ENCODE measurements around the gene CD2AP. TPM values are rescaled to one million over a fixed set of nuclear protein-coding genes. Genes with fewer than 3 reads are reported as not detected.
"Not testable (repeated sequence)": the region's sequence is repeated elsewhere in the genome, so short reads cannot be mapped to it uniquely, and the experiment has no call there.

CD2AP gene
- total and polyA plus RNA-seq, 4 donors = 5.7 to 22.4 (median 11.5) TPM

DNA sequence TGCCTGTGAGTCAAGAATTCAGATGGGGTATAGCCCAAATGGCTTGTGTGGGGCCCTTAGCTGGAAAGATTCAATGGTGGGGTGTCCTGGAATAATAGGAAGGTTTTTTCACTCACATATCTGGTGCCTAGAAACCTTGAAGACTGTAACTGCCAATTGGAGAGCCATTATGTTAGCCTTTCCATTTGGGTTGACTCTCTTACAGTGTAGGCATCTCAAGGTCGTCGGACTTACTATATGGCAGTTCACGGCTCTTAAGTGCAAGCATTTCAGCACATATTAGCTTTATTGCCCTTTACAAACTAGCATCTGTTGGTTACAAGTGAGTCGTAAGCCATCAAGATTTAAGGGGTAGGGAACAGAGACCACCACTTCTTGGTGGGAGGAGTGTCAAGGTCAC lies 74.1 kb downstream of the CD2AP start:
- WGBS = 97% methylated on average over 4 of the region's 4 CpGs
- Histone ChIP-seq H3K27ac (ENCODE audit: low read depth in 1 of 2, low read length in 2 of 2) (no peak overlapping the region), H3K9me3 (ENCODE audit: control insufficient read depth in 4 of 4, low read length in 3 of 4) (no peaks in the 10 kb centered on the region), H3K9ac (ENCODE audit: low read depth in 1 of 2, low read length in 2 of 2) (no peak overlapping the region), H3K36me3 (ENCODE audit: control insufficient read depth in 4 of 4, insufficient read depth in 3 of 4, low read depth in 1 of 4, low read length in 3 of 4) (peaks cover 0 to 2% (median under 1%) of the 10 kb centered on the region in 4 donors), H3K27me3 (ENCODE audit: control insufficient read depth in 4 of 4, insufficient read depth in 4 of 4, low read length in 3 of 4) (no peaks in the 10 kb centered on the region), H3K4me3 (ENCODE audit: low read depth in 1 of 3, low read length in 3 of 3) (no peak overlapping the region), H3K4me1 (ENCODE audit: control insufficient read depth in 4 of 4, insufficient read depth in 4 of 4, low read length in 3 of 4) (no peaks in the 10 kb centered on the region)
- TF ChIP-seq CTCF (IDR thresholded peaks at IDR 0.05; ENCODE audit: low read depth, low read length, missing input control) (no peak), MAX (IDR thresholded peaks at IDR 0.05) (no peak), TAF1 (conservative IDR thresholded peaks at IDR 0.05) (no peak), JUND (IDR thresholded peaks at IDR 0.05) (no peak), HNF4G (IDR thresholded peaks at IDR 0.05) (no peak), RXRA (IDR thresholded peaks at IDR 0.05) (no peak), EGR1 (IDR thresholded peaks at IDR 0.05; ENCODE audit: low read depth in 2 of 2) (no peak), FOXA1 (IDR thresholded peaks at IDR 0.05) (no peak), REST (IDR thresholded peaks at IDR 0.05) (no peak), SP1 (IDR thresholded peaks at IDR 0.05) (no peak), FOXA2 (IDR thresholded peaks at IDR 0.05) (no peak)
- TF ChIP-seq, protein P1, sequence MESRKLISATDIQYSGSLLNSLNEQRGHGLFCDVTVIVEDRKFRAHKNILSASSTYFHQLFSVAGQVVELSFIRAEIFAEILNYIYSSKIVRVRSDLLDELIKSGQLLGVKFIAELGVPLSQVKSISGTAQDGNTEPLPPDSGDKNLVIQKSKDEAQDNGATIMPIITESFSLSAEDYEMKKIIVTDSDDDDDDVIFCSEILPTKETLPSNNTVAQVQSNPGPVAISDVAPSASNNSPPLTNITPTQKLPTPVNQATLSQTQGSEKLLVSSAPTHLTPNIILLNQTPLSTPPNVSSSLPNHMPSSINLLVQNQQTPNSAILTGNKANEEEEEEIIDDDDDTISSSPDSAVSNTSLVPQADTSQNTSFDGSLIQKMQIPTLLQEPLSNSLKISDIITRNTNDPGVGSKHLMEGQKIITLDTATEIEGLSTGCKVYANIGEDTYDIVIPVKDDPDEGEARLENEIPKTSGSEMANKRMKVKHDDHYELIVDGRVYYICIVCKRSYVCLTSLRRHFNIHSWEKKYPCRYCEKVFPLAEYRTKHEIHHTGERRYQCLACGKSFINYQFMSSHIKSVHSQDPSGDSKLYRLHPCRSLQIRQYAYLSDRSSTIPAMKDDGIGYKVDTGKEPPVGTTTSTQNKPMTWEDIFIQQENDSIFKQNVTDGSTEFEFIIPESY (IDR thresholded peaks at IDR 0.05) = no peak
- no peak for DNase-seq (ENCODE audit: low spot score)

GRCh38 chr6:47552319-47552718 lies 74.7 kb downstream of the CD2AP start:
- no peak overlapping the region for H3K27ac ChIP-seq (ENCODE audit: low read depth in 1 of 2, low read length in 2 of 2)
- TF ChIP-seq YY1 (IDR thresholded peaks at IDR 0.05) = no peak
- no peak for TF ChIP-seq JUND (IDR thresholded peaks at IDR 0.05)
- TF ChIP-seq RXRA (IDR thresholded peaks at IDR 0.05) = no peak
- 98% methylated on average over 2 of the region's 2 CpGs for WGBS

DNA sequence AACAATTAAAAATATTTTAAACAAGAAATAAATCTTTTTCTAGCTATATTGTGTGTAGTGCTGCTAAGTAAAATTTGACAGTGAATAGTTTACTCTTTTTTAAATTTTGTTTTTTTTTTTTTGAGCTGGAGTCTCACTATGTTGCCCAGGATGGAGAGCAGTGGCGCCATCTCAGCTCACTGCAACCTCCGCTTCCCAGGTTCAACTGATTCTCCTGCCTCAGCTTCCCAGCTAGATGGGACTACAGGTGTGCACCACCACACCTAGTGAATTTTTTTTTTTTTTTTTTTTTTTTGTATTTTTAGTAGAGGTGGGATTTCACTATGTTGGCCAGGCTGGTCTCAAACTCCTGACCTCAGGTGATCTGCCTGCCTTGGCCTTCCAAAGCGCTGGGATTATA lies 75.7 kb downstream of the CD2AP start:
- not testable (repeated sequence) for H3K9me3 ChIP-seq (ENCODE audit: control insufficient read depth in 4 of 4, low read length in 3 of 4); H3K4me1 ChIP-seq (ENCODE audit: control insufficient read depth in 4 of 4, insufficient read depth in 4 of 4, low read length in 3 of 4); H3K36me3 ChIP-seq (ENCODE audit: control insufficient read depth in 4 of 4, insufficient read depth in 3 of 4, low read depth in 1 of 4, low read length in 3 of 4); H3K27ac ChIP-seq (ENCODE audit: low read depth in 1 of 2, low read length in 2 of 2); H3K9ac ChIP-seq (ENCODE audit: low read depth in 1 of 2, low read length in 2 of 2); H3K27me3 ChIP-seq (ENCODE audit: control insufficient read depth in 4 of 4, insufficient read depth in 4 of 4, low read length in 3 of 4); DNase-seq (ENCODE audit: low spot score); H3K4me3 ChIP-seq (ENCODE audit: low read depth in 1 of 3, low read length in 3 of 3)
- 98% methylated on average over 3 of the region's 3 CpGs for WGBS

More at GRCh38 chr6:47552319-47552718, 74.7 kb downstream of the CD2AP start:
- no peaks in the 10 kb centered on the region for H3K4me1 ChIP-seq (ENCODE audit: control insufficient read depth in 4 of 4, insufficient read depth in 4 of 4, low read length in 3 of 4)
- H3K9ac ChIP-seq (ENCODE audit: low read depth in 1 of 2, low read length in 2 of 2) = no peak overlapping the region
- no peaks in the 10 kb centered on the region for H3K27me3 ChIP-seq (ENCODE audit: control insufficient read depth in 4 of 4, insufficient read depth in 4 of 4, low read length in 3 of 4)
- no peaks in the 10 kb centered on the region for H3K36me3 ChIP-seq (ENCODE audit: control insufficient read depth in 4 of 4, insufficient read depth in 3 of 4, low read depth in 1 of 4, low read length in 3 of 4)
- no peak overlapping the region for H3K4me3 ChIP-seq (ENCODE audit: low read depth in 1 of 3, low read length in 3 of 3)
- DNase-seq (ENCODE audit: low spot score) = no peak
- H3K9me3 ChIP-seq (ENCODE audit: control insufficient read depth in 4 of 4, low read length in 3 of 4) = no peaks in the 10 kb centered on the region

GRCh38 chr6:47556459-47556858 lies 78.9 kb downstream of the CD2AP start:
- not testable (repeated sequence) for DNase-seq (ENCODE audit: low spot score); H3K27me3 ChIP-seq (ENCODE audit: control insufficient read depth in 4 of 4, insufficient read depth in 4 of 4, low read length in 3 of 4); H3K4me3 ChIP-seq (ENCODE audit: low read depth in 1 of 3, low read length in 3 of 3); H3K9me3 ChIP-seq (ENCODE audit: control insufficient read depth in 4 of 4, low read length in 3 of 4); H3K27ac ChIP-seq (ENCODE audit: low read depth in 1 of 2, low read length in 2 of 2); H3K4me1 ChIP-seq (ENCODE audit: control insufficient read depth in 4 of 4, insufficient read depth in 4 of 4, low read length in 3 of 4); H3K36me3 ChIP-seq (ENCODE audit: control insufficient read depth in 4 of 4, insufficient read depth in 3 of 4, low read depth in 1 of 4, low read length in 3 of 4); H3K9ac ChIP-seq (ENCODE audit: low read depth in 1 of 2, low read length in 2 of 2)
- 98% methylated on average over 6 of the region's 6 CpGs for WGBS

All from liver (tissue), 9 donors.